Measurements from ENCODE around the gene MATK.

DNA sequence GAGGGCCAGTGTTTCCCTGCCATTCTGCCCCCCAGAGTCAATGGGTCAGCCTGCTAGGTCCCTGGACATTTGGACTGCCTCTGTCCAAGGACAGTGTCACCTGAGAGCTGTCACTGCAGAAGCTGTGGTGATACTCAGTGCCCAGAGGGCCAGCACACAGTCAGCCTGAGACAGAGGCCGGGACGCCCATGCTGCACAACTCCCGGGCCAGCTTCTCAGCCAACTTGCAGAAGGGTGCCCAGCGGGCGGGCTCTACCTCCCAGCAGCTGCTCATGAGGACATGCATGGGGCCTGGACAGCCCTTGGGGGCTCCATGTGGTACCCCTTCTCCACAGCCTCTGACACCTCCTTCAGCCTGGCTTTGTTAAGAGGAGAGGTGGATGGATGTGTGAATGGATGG is 10.3 kb downstream of the MATK start:
- TF ChIP-seq EZH2 (IDR thresholded peaks at IDR 0.05; ENCODE audit: borderline replicate concordance, insufficient read depth, low read depth, low read length, poor library complexity, severe bottlenecking), result no peak
- TF ChIP-seq, protein P1, sequence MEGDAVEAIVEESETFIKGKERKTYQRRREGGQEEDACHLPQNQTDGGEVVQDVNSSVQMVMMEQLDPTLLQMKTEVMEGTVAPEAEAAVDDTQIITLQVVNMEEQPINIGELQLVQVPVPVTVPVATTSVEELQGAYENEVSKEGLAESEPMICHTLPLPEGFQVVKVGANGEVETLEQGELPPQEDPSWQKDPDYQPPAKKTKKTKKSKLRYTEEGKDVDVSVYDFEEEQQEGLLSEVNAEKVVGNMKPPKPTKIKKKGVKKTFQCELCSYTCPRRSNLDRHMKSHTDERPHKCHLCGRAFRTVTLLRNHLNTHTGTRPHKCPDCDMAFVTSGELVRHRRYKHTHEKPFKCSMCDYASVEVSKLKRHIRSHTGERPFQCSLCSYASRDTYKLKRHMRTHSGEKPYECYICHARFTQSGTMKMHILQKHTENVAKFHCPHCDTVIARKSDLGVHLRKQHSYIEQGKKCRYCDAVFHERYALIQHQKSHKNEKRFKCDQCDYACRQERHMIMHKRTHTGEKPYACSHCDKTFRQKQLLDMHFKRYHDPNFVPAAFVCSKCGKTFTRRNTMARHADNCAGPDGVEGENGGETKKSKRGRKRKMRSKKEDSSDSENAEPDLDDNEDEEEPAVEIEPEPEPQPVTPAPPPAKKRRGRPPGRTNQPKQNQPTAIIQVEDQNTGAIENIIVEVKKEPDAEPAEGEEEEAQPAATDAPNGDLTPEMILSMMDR (IDR thresholded peaks at IDR 0.05), result no peak

All from B cell (primary cell).